Esophagus squamous epithelium (tissue), 5 donors: Measurements from ENCODE around the gene GLYATL3. TPM values are rescaled to one million over a fixed set of nuclear protein-coding genes. Genes with fewer than 3 reads are reported as not detected.

Experiments used
- DNase-seq: peaks from one replicate; lab custom pipeline; 2025; lab: John Stamatoyannopoulos, UW
- H3K27ac ChIP-seq, 4 donors: fragments of 200-600 bp; sonication (generic); one replicate each; pipeline ENCODE4 v1.5.1; 2016 to 2019; ENCODE audit warnings: mild to moderate bottlenecking in 1 of 4
- H3K27me3 ChIP-seq, 4 donors: fragments of 200-600 bp; sonication (generic); 1 replicate in 3 of 4; 2 replicates in 1 of 4; pipeline versions ENCODE4 v1.5.1 to v1.6.0; 2017 to 2021; ENCODE audit warnings: antibody characterized with exemption in 1 of 4
- H3K36me3 ChIP-seq, 3 donors: fragments of 200-600 bp; sonication (generic); one replicate each; pipeline ENCODE4 v1.5.1; 2016 to 2019
- H3K4me1 ChIP-seq, 3 donors: fragments of 200-600 bp; sonication (generic); one replicate each; pipeline ENCODE4 v1.5.1; 2017 to 2019
- H3K4me3 ChIP-seq, 4 donors: fragments of 200-600 bp; sonication (generic); 1 replicate in 3 of 4; 2 replicates in 1 of 4; pipeline ENCODE4 v1.5.1; 2016 to 2019; ENCODE audit warnings: mild to moderate bottlenecking in 2 of 4, moderate library complexity in 1 of 4
- H3K9me3 ChIP-seq, 3 donors: fragments of 200-600 bp; sonication (generic); one replicate each; pipeline ENCODE4 v1.5.1; 2016 to 2019
- CTCF ChIP-seq, 6 experiments: fragments of 450-650 bp in 4 of 6; fragments of 200-600 bp in 2 of 6; sonication (generic) in 2 of 6; IDR thresholded peaks; one replicate each; pipeline ENCODE4 v1.5.1; 2016 to 2019; ENCODE audit warnings: antibody characterized with exemption in 6 of 6, mild to moderate bottlenecking in 4 of 6, moderate library complexity in 4 of 6
- POLR2A ChIP-seq, 4 donors: fragments of 450-650 bp; IDR thresholded peaks; one replicate each; pipeline ENCODE4 v1.6.1; 2017; ENCODE audit warnings: antibody characterized with exemption in 4 of 4, mild to moderate bottlenecking in 4 of 4, moderate library complexity in 3 of 4
- WGBS, 2 donors: methylation state at CpG; one replicate each; pipeline ENCODE4 v1.1.5; 2018; 5-methylcytosine and 5-hydroxymethylcytosine counted together
- intact Hi-C: fragments of 100-400 bp; cut with DNase I; formaldehyde crosslinking; loops from one replicate; pipeline ENCODE4 v1.15.0; 2022
- total RNA-seq, 4 donors: library from RNA; depleted of rRNA; stranded (reverse); fragments of >200 nt; gene quantifications; one replicate each; pipeline ENCODE4 v1.1.0, GENCODE V29; 2016
- donor health status: DM: yes; HTN: yes; CAD: no.

GLYATL3 gene
- total RNA-seq, 4 donors from 2014 or later = not detected

GRCh38 chr6:49546331-49546730 lies 46.6 kb downstream of the GLYATL3 start:
- intact Hi-C loops = no loop called here
- H3K4me1 ChIP-seq = peaks cover 0 to 25% (median 8%) of the 10 kb centered on the region in 3 donors
- H3K4me3 ChIP-seq = no peak overlapping the region
- no peaks in the 10 kb centered on the region for H3K36me3 ChIP-seq
- peaks cover 0 to 24% (median 0%) of the 10 kb centered on the region in 4 donors for H3K27me3 ChIP-seq
- no peak overlapping the region for H3K27ac ChIP-seq
- H3K9me3 ChIP-seq = no peaks in the 10 kb centered on the region
- no peak for DNase-seq
- no peak for TF ChIP-seq POLR2A (IDR thresholded peaks at IDR 0.05)
- TF ChIP-seq CTCF (IDR thresholded peaks at IDR 0.05) = no peak
- 68 to 94% methylated on average over 1 of the region's 1 CpG for WGBS, 2 donors

- H3K27ac ChIP-seq = no peak overlapping the region
- H3K4me3 ChIP-seq = no peak overlapping the region
- 89 to 96% methylated on average over 5 of the region's 5 CpGs for WGBS, 2 donors
- no peaks in the 10 kb centered on the region for H3K9me3 ChIP-seq
- peaks cover 0 to 41% (median 8%) of the 10 kb centered on the region in 3 donors for H3K4me1 ChIP-seq
- TF ChIP-seq POLR2A (IDR thresholded peaks at IDR 0.05) = no peak
- peaks cover 0 to 26% (median 0%) of the 10 kb centered on the region in 4 donors for H3K27me3 ChIP-seq
- no peaks in the 10 kb centered on the region for H3K36me3 ChIP-seq
- DNase-seq = no peak
- intact Hi-C loops = no loop called here
Observed at GRCh38 chr6:49548613-49549304, 49.0 kb downstream of the GLYATL3 start.

GRCh38 chr6:49549691-49550491 lies 50.2 kb downstream of the GLYATL3 start:
- TF ChIP-seq POLR2A (IDR thresholded peaks at IDR 0.05) (no peak), CTCF (IDR thresholded peaks at IDR 0.05) (no peak)
- Histone ChIP-seq H3K4me1 (peaks cover 0 to 52% (median 8%) of the 10 kb centered on the region in 3 donors), H3K4me3 (peak overlapping the region; percentile 44 to 74 (median 54)), H3K9me3 (no peaks in the 10 kb centered on the region), H3K27me3 (peaks cover 0 to 26% (median 0%) of the 10 kb centered on the region in 4 donors), H3K36me3 (no peaks in the 10 kb centered on the region), H3K27ac (peak overlapping the region; percentile 30 to 71 (median 64))
- DNase-seq = no peak
- 44 to 47% methylated on average over 18 to 19 of the region's 20 CpGs for WGBS, 2 donors
- intact Hi-C loops = no loop called here

GRCh38 chr6:49550492-49551077 lies 50.9 kb downstream of the GLYATL3 start, which contains the start of gene C6orf141:
Gene C6orf141 (plus strand): TSS chr6:49550668. CDS start chr6:49550793, 125 bp downstream.
- H3K27ac ChIP-seq = peak within 1 kb of the TSS; percentile 30 to 71 (median 64)
- intact Hi-C loops = no loop called here
- DNase-seq = no peak
- H3K4me3 ChIP-seq = peak within 1 kb of the TSS; percentile 44 to 74 (median 54)
- peaks cover 0 to 26% (median 0%) of the 10 kb centered on the region in 4 donors for H3K27me3 ChIP-seq
- H3K4me1 ChIP-seq = peaks cover 0 to 58% (median 8%) of the 10 kb centered on the region in 3 donors
- 0 to 4% methylated on average over 13 of the region's 42 CpGs for WGBS, 2 donors
- TF ChIP-seq POLR2A (IDR thresholded peaks at IDR 0.05) (peak in 1 of 4 donors; percentile 58), CTCF (IDR thresholded peaks at IDR 0.05) (no peak)
- no peaks in the 10 kb centered on the region for H3K9me3 ChIP-seq
- no peaks in the 10 kb centered on the region for H3K36me3 ChIP-seq

- intact Hi-C loops = no loop called here
- Histone ChIP-seq H3K27ac (peak overlapping the region; percentile 30 to 71 (median 64)), H3K9me3 (no peaks in the 10 kb centered on the region), H3K4me1 (peaks cover 0 to 65% (median 8%) of the 10 kb centered on the region in 3 donors), H3K4me3 (peak overlapping the region; percentile 44 to 74 (median 54)), H3K27me3 (peaks cover 0 to 26% (median 0%) of the 10 kb centered on the region in 4 donors), H3K36me3 (no peaks in the 10 kb centered on the region)
- no peak for TF ChIP-seq CTCF (IDR thresholded peaks at IDR 0.05)
- no peak for TF ChIP-seq POLR2A (IDR thresholded peaks at IDR 0.05)
- WGBS, 2 donors = 2% methylated on average over 19 to 23 of the region's 38 CpGs
- DNase-seq = no peak
Observed at GRCh38 chr6:49551078-49551865, 51.5 kb downstream of the GLYATL3 start.
